DMS53 treated with DMSO at 0.1 percent for 48 hours (cell line): ENCODE measurements around the gene CXCR4.
"Not testable (repeated sequence)": the region's sequence is repeated elsewhere in the genome, so short reads cannot be mapped to it uniquely, and the experiment has no call there.

Experiments used
- DNase-seq: peaks from one replicate; lab custom pipeline; 2025; ENCODE audit not compliant: unreplicated experiment; lab: John Stamatoyannopoulos, UW

The CXCR4 gene

GRCh38 chr2:136080114-136080513 lies 37.8 kb downstream of the CXCR4 start:
- DNase-seq = no peak

DNA sequence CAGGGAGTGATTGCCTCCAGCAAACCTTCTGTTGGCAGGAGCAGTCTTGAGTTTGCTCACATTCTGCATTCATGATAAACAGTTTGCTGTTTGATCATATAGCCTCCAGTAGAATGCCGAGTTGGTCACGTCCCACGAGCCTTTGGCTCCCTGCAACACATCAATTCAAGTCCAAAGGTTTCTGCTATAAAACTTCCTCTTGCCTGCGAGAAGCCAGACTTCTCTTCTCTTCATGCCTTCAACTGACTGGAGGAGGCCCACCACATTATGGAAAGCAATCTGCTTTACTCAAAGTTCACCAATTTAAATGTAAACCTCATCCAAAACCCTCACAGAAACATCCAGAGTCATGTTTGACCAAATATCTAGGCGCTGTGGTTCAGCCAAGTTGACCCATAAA lies 40.8 kb downstream of the CXCR4 start:
- no peak for DNase-seq

- no peak for DNase-seq
Measured at GRCh38 chr2:136075476-136075875, 42.5 kb downstream of the CXCR4 start.

DNA sequence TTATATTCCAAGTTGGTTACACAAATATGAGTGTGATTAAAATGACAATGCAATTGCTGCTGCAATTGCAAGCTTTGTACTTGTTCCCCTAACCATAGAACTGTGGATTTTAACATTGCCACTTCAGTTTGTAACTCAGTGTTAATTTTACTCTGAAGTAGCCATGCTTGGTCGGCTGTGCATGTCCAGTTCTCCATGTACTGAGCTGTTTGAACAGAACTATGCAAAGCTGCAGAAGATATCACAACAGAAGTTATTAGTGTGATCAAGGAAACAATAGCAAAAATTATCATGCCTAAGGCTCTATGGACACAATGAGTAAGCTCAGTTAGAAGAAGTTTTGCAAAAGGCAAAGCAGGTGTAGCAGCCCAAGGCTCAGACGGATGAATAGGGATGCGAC lies 45.3 kb downstream of the CXCR4 start:
- no peak for DNase-seq

- not testable (repeated sequence) for DNase-seq
Measured at GRCh38 chr2:136071887-136072286, 46.1 kb downstream of the CXCR4 start.

DNA sequence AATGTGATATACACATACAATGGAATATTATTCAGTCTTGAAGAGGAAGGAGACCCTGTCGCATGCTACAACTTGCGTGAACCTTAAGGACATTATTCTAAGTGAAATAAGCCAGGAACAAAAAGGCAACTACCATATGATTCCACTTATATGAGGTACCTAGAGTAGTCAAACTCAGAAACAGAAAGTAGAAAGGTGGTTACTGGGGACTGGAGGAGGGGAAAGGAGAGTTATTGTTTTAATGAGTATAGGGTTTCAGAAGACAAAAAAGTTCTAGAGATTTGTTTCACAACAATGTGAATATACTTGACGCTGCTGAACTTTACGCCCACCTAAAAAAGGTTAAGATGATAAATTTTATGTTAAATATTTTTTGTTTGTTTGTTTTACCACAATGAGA lies 47.0 kb downstream of the CXCR4 start:
- DNase-seq = no peak

DNA sequence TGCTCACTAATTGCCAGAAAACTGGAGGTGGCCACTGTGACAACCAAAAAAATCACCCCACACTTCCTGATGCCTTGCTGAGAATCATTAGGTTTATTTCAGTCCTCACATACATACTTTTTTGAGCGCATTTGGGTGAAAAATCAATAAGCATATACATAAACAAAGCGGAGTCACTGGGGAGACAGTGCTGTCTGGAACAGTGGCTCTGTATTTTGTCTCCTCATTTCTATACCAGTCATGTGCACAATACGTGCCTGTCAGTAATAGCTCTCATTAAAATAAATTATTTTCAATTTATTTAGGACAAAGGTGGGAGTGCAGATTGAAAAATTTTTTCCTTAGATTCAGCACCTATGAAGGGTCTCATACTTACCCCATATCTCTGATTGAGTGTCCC lies 48.2 kb downstream of the CXCR4 start:
- no peak for DNase-seq

DNA sequence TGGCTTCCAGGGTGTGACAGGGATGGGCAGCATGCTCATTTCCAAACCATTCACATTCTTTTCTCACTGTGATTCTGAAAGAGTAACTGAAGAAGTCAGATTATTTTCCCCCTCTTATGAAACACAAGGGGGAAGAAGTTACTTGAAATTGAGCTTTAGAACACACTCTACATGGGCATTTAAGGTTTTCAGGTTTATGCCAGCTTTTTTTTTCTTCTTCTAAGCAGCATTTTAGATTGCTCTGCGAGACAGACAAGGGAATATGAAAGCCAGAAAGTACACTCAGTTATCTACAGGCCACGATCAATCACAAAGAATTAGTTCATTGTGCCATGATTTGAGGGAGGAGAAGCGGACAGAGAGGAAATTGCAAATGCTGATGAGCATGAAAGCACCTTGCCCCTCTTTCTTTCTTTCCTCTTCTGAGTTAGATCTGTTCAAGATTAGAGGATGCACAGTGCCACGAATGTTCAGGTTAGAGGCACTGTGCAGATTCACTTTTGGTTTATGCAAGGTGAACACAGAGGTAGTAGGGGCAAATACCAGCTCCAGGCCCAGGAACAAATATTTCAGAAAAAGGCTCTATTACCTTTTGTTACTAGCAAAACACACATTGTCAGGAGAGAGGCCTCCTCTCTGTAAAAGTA lies 49.2 kb downstream of the CXCR4 start:
- DNase-seq = no peak

GRCh38 chr2:136067897-136068580 lies 49.9 kb downstream of the CXCR4 start:
- DNase-seq = no peak

GRCh38 chr2:136067459-136067858 lies 50.5 kb downstream of the CXCR4 start:
- DNase-seq = no peak

GRCh38 chr2:136065907-136066306 lies 52.0 kb downstream of the CXCR4 start:
- DNase-seq = peak; percentile 1

DNA sequence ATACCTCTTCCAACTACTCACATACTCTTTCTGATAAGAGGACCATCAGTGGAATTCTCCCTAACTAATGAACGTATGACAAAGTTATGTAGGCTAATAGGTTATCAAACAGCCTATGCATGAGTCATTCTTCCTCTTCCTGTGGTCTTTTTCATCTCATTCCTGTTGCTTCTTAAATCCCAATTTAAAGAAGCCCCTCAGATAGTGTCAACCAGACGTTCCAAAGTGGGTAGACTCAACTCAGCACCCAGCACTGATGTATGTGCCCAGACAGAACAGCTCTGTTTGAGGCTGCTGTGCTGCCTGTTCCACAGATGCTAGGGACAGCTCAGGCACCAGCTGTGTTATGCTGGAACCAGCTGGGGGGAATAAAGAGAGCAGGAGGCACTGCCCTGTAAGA lies 52.6 kb downstream of the CXCR4 start:
- DNase-seq = no peak
